ENCODE results near the gene ECI1.

The ECI1 gene

DNA sequence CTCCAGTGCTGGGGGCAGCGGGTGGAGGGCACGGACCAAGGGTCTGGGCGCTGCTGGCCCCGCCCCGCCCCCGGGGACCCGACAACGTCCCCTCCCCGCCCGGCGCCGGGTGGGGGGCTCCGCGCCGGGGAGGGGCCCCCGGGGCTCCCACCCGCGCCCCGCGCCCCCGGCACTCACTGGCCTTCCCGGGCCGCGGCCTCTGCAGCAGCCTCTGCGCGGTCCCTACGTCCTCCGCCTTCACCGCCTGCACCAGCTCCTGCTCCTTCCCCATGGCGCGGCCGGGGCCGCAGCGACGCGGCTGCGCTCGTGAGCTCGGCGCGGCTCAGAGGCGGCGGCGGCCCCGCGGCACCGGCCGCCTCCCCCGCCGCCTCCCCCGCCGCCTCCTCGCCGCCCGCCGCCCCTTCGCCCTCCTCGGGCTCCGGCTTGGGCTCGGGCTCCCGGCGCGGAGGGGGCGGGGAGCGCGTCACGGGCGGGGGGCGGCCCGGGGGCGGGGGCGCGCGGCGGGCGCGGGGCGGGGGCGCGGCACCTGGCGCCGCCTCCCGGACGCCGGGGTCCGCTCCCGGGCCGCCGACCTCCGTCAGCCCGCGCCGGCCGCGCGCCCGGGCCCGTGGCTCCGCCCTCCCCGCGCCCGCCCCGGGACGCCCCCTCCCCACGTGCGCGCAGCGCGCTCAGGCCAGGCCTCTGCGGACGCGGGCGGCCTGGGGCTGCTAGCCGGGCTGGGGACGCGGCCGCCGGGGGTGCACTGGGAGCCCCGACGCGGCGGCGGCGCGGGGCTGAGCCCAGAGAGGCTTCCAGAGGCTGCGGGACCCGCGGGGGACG, 55.0 kb downstream of the ECI1 start, which contains the start of gene CASKIN1:
Gene CASKIN1, minus strand, starts transcription at position 444 of the 819 bp plus-strand sequence. Its CDS starts 173 bp downstream, at position 271.
- DNase-seq (ENCODE audit: low read depth in 2 of 2): no peak

DNA sequence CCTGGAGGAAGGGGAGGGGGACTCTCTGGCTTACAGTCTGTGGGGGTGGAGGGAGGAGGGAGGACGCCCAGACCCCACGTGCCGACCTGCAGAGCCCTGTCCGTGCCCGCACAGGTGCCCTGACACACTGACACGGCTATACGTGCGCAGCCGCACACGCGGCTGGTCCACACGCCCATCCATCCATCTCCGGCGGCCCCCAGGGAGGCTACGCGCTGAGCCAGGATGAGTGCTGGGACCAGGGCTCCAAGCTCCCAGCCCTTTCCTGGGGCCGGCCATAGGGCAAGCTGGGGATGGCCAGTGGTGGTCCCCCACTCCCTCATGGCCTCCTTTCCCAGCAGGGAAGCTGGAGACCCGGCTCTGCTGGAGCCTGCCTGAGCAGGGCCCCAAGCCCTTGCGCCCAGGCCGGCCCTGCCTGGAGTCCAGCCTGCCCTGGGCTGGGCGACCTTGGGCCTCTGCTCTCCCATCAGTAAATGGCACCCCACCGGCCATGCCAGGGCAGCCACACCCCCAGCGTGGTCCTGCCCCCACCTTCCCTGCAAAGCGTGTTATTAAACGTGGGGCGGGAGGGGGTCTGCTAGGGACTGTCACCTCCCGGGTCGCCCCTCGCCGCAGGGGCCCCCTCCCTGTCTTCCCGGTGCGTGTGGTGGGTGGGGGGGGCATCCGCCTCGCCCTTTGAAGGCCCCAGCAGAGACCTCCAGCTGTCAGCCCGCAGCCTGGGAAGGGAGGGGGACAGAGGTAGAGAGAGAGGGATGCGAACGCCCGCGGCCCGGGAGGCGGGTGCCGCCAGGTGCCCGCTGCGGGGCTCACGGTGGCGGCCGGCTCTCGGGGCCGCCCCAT, 55.8 kb downstream of the ECI1 start:
- DNase-seq (ENCODE audit: low read depth in 2 of 2): no peak

DNA sequence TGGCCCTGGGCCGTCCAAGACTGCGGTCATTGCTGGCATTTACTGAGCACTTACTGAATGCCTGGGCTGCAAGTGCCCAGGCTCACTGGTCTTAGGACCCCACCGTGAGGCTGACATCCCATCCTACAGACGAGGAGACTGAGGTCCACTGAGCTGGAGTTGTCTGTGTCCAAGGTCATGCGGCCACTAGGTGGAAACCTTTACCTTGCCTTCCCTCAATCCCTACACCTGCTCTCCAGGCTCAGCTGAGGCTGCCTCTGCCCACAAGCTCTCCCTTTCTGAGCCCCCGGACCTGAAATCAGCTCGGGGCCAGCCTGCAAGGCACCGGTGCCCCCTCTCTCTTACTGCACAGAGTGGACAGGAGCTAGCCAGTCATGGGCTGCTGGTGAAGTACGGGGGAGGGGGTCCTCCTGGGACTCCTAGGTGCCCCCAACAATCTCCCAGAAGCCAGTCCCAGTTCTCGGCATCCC, 56.5 kb downstream of the ECI1 start:
- peak in 1 of 2 donors; percentile 21 for DNase-seq (ENCODE audit: low read depth in 2 of 2)

DNA sequence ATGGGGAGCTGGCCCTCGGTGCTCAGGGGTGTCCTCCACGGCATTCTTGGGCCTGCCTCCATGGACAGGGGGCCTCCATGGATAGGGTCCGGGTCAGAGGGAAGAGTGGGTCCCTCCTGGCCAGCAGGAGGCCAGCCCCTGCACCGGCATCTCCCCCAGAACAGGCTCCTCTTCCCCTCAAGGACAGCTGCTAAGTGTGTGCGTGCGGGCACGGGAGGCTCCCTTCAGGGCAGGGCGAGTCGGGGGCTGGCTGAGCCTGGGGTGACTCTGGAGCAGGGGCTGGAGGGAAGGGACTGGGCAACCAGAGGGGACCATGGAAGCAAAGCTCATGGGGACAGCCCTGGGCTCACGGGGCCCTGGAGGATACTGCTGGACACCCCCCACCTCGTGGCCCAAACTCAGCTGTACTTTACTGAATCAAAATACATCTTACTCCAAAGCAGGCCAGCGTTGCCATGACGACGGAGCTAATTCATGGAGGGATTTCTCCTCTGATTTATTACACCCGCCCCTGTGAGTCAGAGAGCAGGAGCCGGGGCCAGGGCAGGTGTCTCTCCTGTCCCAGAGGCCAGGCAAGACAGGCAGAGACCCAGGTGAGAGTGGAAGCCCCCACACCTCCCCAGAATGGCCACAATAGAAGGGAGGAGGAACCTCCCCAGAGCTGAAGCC, 57.1 kb downstream of the ECI1 start:
- no peak for DNase-seq (ENCODE audit: low read depth in 2 of 2)

DNA sequence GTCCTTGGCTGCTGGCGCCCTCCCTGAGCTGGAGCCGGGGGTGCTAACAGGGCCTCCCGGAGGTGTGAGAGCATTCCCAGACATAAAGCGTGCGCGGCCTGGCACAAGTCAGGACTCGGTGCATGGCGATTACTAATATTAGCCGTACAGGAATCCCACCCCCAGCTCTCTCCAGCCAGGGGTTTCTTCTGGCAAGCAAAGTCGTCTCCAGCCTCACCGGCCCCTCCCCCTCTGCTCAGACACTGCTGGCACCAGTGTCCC, 60.0 kb downstream of the ECI1 start:
- no peak for DNase-seq (ENCODE audit: low read depth in 2 of 2)

DNA sequence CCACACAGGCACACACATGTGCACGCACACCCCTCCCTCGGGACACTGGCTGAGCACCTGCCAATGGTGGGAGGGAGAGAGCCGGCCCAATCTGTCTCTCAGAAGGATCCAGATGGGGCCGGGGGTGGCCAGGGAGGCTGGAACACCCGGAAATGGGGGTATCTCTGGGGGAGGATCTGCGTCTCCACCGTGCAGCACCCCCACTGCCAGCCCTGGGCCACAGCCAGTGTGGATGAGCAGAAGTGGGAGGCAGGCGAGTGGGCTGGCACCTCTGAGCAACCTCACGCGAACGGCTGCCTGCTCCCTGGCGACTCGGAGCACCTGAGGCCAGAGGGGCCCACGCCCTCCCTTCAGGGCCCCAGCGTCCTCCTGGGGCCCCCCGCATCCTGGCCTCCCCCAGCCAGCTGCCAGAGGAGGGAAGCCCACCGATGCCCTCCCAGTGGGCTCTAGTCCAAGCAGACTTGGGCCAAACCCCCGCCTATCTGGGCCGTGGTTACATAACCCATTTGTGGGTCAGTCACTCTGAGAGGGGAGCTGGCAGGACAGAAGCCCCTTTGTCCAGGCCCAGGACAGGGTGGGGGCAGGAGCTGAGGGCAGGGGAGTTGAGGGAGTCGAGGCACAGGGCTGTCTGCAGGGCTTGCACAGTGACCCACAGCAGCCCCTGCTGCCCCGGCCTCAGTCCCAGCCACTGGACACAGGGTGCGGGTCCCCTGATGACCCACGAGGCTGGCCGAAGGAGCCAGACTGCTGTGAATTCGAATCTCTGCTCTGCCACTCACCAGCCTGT, 60.5 kb downstream of the ECI1 start:
- no peak for DNase-seq (ENCODE audit: low read depth in 2 of 2)

DNA sequence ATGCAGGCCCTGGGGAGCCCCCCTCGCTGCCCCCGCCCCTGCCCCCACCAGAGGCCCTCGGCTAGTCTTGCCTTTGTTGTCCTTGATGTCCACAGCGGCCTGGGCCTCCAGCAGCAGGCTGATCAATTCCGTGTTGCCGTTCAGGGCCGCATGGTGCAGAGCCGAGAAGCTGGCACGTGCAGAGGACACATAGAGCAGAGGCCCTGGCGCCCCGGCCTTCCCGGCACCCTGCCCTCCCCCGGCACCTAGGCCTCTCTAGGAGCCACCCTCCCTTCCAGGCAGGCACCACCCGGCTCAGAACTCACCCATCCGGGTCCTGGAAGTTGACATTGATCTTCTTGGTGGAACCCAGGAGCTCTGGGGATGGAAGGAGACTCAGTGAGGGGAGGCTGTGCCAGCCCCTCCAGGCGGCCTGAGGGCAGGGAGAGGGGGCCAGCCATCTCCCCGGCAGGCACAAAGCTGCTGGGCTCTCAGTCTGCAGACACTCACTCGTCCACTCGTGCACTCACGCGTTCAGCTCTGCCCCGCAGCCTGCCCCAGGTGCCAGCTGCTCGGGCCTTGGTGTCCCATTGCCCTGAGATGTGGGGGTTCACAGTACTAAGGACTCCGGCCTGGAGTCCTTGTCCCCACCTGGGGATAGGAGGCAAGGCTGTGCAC, 61.3 kb downstream of the ECI1 start:
- DNase-seq (ENCODE audit: low read depth in 2 of 2): no peak
